ENCODE measurements around the gene EIF2B1. TPM values are rescaled to one million over a fixed set of nuclear protein-coding genes. Genes with fewer than 3 reads are reported as not detected.

The EIF2B1 gene
- total RNA-seq, 1 donor from 2014 or later: 45.8 TPM

GRCh38 chr12:123599310-123599709, 34.2 kb downstream of the EIF2B1 start:
- Mint-ChIP-seq H3K9me3 (ENCODE audit: unreplicated experiment) (no peaks in the 10 kb centered on the region), H3K4me1 (ENCODE audit: unreplicated experiment) (peaks cover 30% of the 10 kb centered on the region), H3K27me3 (ENCODE audit: unreplicated experiment) (no peaks in the 10 kb centered on the region), H3K4me3 (ENCODE audit: unreplicated experiment) (peak overlapping the region; percentile 56), H3K27ac (ENCODE audit: unreplicated experiment) (peak overlapping the region; percentile 1), H3K36me3 (ENCODE audit: unreplicated experiment) (peaks cover 31% of the 10 kb centered on the region)
- no peak for DNase-seq (ENCODE audit: extremely low spot score, unreplicated experiment)
- no peak for TF ChIP-seq CTCF (IDR thresholded peaks at IDR 0.05)

- no peak for TF ChIP-seq CTCF (IDR thresholded peaks at IDR 0.05)
- no peak for DNase-seq (ENCODE audit: extremely low spot score, unreplicated experiment)
Observed at GRCh38 chr12:123598522-123598921, 35.0 kb downstream of the EIF2B1 start.

GRCh38 chr12:123597100-123597499, 36.4 kb downstream of the EIF2B1 start:
- no peak for TF ChIP-seq CTCF (IDR thresholded peaks at IDR 0.05)
- Mint-ChIP-seq H3K27me3 (ENCODE audit: unreplicated experiment) (no peaks in the 10 kb centered on the region), H3K4me1 (ENCODE audit: unreplicated experiment) (peaks cover 17% of the 10 kb centered on the region), H3K36me3 (ENCODE audit: unreplicated experiment) (peaks cover 34% of the 10 kb centered on the region), H3K4me3 (ENCODE audit: unreplicated experiment) (no peak overlapping the region), H3K9me3 (ENCODE audit: unreplicated experiment) (no peaks in the 10 kb centered on the region), H3K27ac (ENCODE audit: unreplicated experiment) (no peak overlapping the region)
- no peak for DNase-seq (ENCODE audit: extremely low spot score, unreplicated experiment)

More at GRCh38 chr12:123598522-123598921, 35.0 kb downstream of the EIF2B1 start:
- H3K4me1 Mint-ChIP-seq (ENCODE audit: unreplicated experiment): peaks cover 26% of the 10 kb centered on the region
- H3K27ac Mint-ChIP-seq (ENCODE audit: unreplicated experiment): no peak overlapping the region
- H3K9me3 Mint-ChIP-seq (ENCODE audit: unreplicated experiment): no peaks in the 10 kb centered on the region
- no peaks in the 10 kb centered on the region for H3K27me3 Mint-ChIP-seq (ENCODE audit: unreplicated experiment)
- peaks cover 29% of the 10 kb centered on the region for H3K36me3 Mint-ChIP-seq (ENCODE audit: unreplicated experiment)
- H3K4me3 Mint-ChIP-seq (ENCODE audit: unreplicated experiment): no peak overlapping the region

- Mint-ChIP-seq H3K27ac (ENCODE audit: unreplicated experiment) (no peak overlapping the region), H3K27me3 (ENCODE audit: unreplicated experiment) (no peaks in the 10 kb centered on the region), H3K9me3 (ENCODE audit: unreplicated experiment) (no peaks in the 10 kb centered on the region), H3K4me1 (ENCODE audit: unreplicated experiment) (peaks cover 12% of the 10 kb centered on the region), H3K4me3 (ENCODE audit: unreplicated experiment) (no peak overlapping the region), H3K36me3 (ENCODE audit: unreplicated experiment) (peaks cover 45% of the 10 kb centered on the region)
- DNase-seq (ENCODE audit: extremely low spot score, unreplicated experiment): no peak
- no peak for TF ChIP-seq CTCF (IDR thresholded peaks at IDR 0.05)
Observed at GRCh38 chr12:123595729-123596128, 37.8 kb downstream of the EIF2B1 start.

- peaks cover 29% of the 10 kb centered on the region for H3K4me1 Mint-ChIP-seq (ENCODE audit: unreplicated experiment)
Observed at GRCh38 chr12:123591702-123592481, 41.6 kb downstream of the EIF2B1 start.

More at GRCh38 chr12:123591702-123592481, 41.6 kb downstream of the EIF2B1 start:
- H3K36me3 Mint-ChIP-seq (ENCODE audit: unreplicated experiment): peaks cover 56% of the 10 kb centered on the region
- H3K4me3 Mint-ChIP-seq (ENCODE audit: unreplicated experiment): no peak overlapping the region
- H3K9me3 Mint-ChIP-seq (ENCODE audit: unreplicated experiment): no peaks in the 10 kb centered on the region
- TF ChIP-seq CTCF (IDR thresholded peaks at IDR 0.05): no peak
- no peak for DNase-seq (ENCODE audit: extremely low spot score, unreplicated experiment)
- no peaks in the 10 kb centered on the region for H3K27me3 Mint-ChIP-seq (ENCODE audit: unreplicated experiment)
- peak overlapping the region; percentile 27 for H3K27ac Mint-ChIP-seq (ENCODE audit: unreplicated experiment)
